ENCODE measurements around the gene DSN1. TPM values are rescaled to one million over a fixed set of nuclear protein-coding genes. Genes with fewer than 3 reads are reported as not detected.

Gene DSN1
- total RNA-seq, 1 experiment from 2014 or later, result 27.2 TPM

DNA sequence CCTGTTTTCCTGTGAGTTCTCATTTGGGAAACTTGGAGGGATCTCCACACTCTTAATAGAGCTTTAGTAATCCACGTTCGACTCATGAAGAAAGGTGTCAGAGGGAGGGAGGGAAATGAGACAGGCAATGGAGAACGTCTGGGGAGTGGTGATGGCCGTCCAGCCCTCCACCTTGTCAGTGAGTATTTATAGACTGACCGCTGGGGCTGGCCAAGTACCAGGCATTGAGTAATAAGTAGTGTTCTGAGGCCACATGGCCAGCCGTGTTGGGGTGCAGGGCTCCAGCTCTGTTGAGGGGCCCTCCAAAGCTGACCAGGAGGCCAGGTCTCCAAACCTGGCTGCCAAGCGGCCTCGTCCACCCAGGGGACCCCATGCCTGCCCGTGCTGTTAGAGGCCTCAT is 11.3 kb upstream of the DSN1 start:
- ATAC-seq (no peak), DNase-seq (ENCODE audit: low read depth, low spot score) (no peak)
- intact Hi-C loops (cut with micrococcal nuclease; ENCODE audit: unreplicated experiment), result no loop called here
- H3K27ac ChIP-seq (ENCODE audit: low read length), result no peak overlapping the region
- in situ Hi-C loops (cut with HindIII; ENCODE audit: low pct_unique_long_range_greater_than_20kb, low sequenced_read_pairs), result no loop called here
- BruUV-seq (replicated peaks), result no TSS peak
- no peak overlapping the region for H3K4me3 ChIP-seq (ENCODE audit: low read depth in 2 of 2, low read length in 2 of 2)
- ChIA-PET POLR2A (no interaction called here), CTCF (no interaction called here)
- no peaks in the 10 kb centered on the region for H3K27me3 ChIP-seq (ENCODE audit: control insufficient read depth, insufficient read depth, low read length)
- 0 out of 2 replicates have a peak, but pooled peaks cover 2% of the 10 kb centered on the region for H3K36me3 ChIP-seq (ENCODE audit: control insufficient read depth, insufficient read depth, low read length)
- no peaks in the 10 kb centered on the region for H3K4me1 ChIP-seq (ENCODE audit: control insufficient read depth, insufficient read depth, low read length)
- H3K9me3 ChIP-seq (ENCODE audit: control insufficient read depth, insufficient read depth, low read depth, low read length), result no peaks in the 10 kb centered on the region
- TF ChIP-seq SIN3A (IDR thresholded peaks at IDR 0.05; ENCODE audit: borderline replicate concordance, insufficient read depth, low read depth, low read length) (no peak), TCF7L2 (IDR thresholded peaks at IDR 0.05; ENCODE audit: low read depth, low read length) (no peak), POLR2AphosphoS5 (IDR thresholded peaks at IDR 0.05; ENCODE audit: low read depth, low read length) (no peak)
- TF ChIP-seq, protein P1, sequence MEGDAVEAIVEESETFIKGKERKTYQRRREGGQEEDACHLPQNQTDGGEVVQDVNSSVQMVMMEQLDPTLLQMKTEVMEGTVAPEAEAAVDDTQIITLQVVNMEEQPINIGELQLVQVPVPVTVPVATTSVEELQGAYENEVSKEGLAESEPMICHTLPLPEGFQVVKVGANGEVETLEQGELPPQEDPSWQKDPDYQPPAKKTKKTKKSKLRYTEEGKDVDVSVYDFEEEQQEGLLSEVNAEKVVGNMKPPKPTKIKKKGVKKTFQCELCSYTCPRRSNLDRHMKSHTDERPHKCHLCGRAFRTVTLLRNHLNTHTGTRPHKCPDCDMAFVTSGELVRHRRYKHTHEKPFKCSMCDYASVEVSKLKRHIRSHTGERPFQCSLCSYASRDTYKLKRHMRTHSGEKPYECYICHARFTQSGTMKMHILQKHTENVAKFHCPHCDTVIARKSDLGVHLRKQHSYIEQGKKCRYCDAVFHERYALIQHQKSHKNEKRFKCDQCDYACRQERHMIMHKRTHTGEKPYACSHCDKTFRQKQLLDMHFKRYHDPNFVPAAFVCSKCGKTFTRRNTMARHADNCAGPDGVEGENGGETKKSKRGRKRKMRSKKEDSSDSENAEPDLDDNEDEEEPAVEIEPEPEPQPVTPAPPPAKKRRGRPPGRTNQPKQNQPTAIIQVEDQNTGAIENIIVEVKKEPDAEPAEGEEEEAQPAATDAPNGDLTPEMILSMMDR (IDR thresholded peaks at IDR 0.05), result no peak
- TF ChIP-seq, protein P2, sequence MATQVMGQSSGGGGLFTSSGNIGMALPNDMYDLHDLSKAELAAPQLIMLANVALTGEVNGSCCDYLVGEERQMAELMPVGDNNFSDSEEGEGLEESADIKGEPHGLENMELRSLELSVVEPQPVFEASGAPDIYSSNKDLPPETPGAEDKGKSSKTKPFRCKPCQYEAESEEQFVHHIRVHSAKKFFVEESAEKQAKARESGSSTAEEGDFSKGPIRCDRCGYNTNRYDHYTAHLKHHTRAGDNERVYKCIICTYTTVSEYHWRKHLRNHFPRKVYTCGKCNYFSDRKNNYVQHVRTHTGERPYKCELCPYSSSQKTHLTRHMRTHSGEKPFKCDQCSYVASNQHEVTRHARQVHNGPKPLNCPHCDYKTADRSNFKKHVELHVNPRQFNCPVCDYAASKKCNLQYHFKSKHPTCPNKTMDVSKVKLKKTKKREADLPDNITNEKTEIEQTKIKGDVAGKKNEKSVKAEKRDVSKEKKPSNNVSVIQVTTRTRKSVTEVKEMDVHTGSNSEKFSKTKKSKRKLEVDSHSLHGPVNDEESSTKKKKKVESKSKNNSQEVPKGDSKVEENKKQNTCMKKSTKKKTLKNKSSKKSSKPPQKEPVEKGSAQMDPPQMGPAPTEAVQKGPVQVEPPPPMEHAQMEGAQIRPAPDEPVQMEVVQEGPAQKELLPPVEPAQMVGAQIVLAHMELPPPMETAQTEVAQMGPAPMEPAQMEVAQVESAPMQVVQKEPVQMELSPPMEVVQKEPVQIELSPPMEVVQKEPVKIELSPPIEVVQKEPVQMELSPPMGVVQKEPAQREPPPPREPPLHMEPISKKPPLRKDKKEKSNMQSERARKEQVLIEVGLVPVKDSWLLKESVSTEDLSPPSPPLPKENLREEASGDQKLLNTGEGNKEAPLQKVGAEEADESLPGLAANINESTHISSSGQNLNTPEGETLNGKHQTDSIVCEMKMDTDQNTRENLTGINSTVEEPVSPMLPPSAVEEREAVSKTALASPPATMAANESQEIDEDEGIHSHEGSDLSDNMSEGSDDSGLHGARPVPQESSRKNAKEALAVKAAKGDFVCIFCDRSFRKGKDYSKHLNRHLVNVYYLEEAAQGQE (IDR thresholded peaks at IDR 0.05; ENCODE audit: insufficient read depth in 1 of 2, low read depth in 2 of 2, low read length in 1 of 2), result no peak

DNA sequence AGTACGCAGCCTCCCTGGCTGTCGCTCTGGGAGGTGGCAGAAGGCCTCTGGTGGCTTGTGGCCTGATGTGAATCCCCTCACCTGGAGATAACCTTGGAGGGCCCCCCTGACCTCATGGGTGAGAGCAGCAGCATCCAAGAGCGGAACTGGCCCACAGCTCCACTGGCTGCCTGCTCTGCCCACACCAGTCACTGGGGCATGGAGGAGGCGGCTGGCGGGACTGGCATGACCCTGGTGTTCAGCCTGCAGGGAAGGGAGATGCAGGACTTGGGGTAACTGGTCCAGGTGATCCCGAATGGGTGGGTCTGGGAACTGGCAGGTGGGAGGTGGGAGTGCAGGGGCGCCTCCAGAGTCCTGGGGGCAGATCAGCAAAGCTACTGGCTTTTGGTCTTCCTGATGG is 10.6 kb upstream of the DSN1 start:
- Histone ChIP-seq H3K27me3 (ENCODE audit: control insufficient read depth, insufficient read depth, low read length) (no peaks in the 10 kb centered on the region), H3K4me3 (ENCODE audit: low read depth in 2 of 2, low read length in 2 of 2) (no peak overlapping the region), H3K36me3 (ENCODE audit: control insufficient read depth, insufficient read depth, low read length) (0 out of 2 replicates have a peak, but pooled peaks cover 2% of the 10 kb centered on the region), H3K9me3 (ENCODE audit: control insufficient read depth, insufficient read depth, low read depth, low read length) (no peaks in the 10 kb centered on the region), H3K27ac (ENCODE audit: low read length) (no peak overlapping the region), H3K4me1 (ENCODE audit: control insufficient read depth, insufficient read depth, low read length) (no peaks in the 10 kb centered on the region)
- no TSS peak for BruUV-seq (replicated peaks)
- in situ Hi-C loops (cut with HindIII; ENCODE audit: low pct_unique_long_range_greater_than_20kb, low sequenced_read_pairs), result no loop called here
- ATAC-seq, result no peak
- intact Hi-C loops (cut with micrococcal nuclease; ENCODE audit: unreplicated experiment), result no loop called here
- POLR2A ChIA-PET, result no interaction called here
- no peak for DNase-seq (ENCODE audit: low read depth, low spot score)
- CTCF ChIA-PET, result no interaction called here
- no peak for TF ChIP-seq TCF7L2 (IDR thresholded peaks at IDR 0.05; ENCODE audit: low read depth, low read length)
- TF ChIP-seq, protein P1 (IDR thresholded peaks at IDR 0.05), result no peak

DNA sequence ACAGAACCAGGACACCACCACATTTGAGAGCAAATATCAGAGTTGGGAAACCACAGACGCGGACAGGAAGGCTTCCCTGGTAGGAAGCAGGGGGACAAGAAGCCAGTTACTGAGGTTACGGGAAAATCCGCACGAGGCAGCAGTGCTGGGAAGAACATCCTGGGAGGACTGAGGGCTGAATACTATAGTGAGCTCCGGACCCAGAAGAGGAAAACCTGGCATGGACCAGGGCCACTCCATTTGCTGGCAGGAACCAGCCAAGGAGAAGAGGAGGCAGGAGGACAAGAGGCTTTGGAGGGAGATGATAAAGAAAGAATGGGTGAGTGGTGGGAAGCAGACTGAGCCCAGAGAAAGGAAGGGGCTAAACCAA is 6.1 kb upstream of the DSN1 start:
- ATAC-seq, result no peak
- in situ Hi-C loops (cut with HindIII; ENCODE audit: low pct_unique_long_range_greater_than_20kb, low sequenced_read_pairs), result no loop called here

More for the DNA sequence above, 6.1 kb upstream of the DSN1 start:
- intact Hi-C loops (cut with micrococcal nuclease; ENCODE audit: unreplicated experiment), result no loop called here
- Histone ChIP-seq H3K27me3 (ENCODE audit: control insufficient read depth, insufficient read depth, low read length) (no peaks in the 10 kb centered on the region), H3K27ac (ENCODE audit: low read length) (no peak overlapping the region), H3K4me3 (ENCODE audit: low read depth in 2 of 2, low read length in 2 of 2) (no peak overlapping the region), H3K36me3 (ENCODE audit: control insufficient read depth, insufficient read depth, low read length) (no peaks in the 10 kb centered on the region), H3K4me1 (ENCODE audit: control insufficient read depth, insufficient read depth, low read length) (peaks cover 2% of the 10 kb centered on the region; the same call in 1 of the 2 replicates), H3K9me3 (ENCODE audit: control insufficient read depth, insufficient read depth, low read depth, low read length) (no peaks in the 10 kb centered on the region)
- DNase-seq (ENCODE audit: low read depth, low spot score), result no peak
- CTCF ChIA-PET, result no interaction called here
- no peak for TF ChIP-seq SIN3A (IDR thresholded peaks at IDR 0.05; ENCODE audit: borderline replicate concordance, insufficient read depth, low read depth, low read length)
- no peak for TF ChIP-seq POLR2AphosphoS5 (IDR thresholded peaks at IDR 0.05; ENCODE audit: low read depth, low read length)
- TF ChIP-seq, protein P2 (IDR thresholded peaks at IDR 0.05; ENCODE audit: insufficient read depth in 1 of 2, low read depth in 2 of 2, low read length in 1 of 2), result no peak
- TF ChIP-seq, protein P1 (IDR thresholded peaks at IDR 0.05), result no peak
- TF ChIP-seq TCF7L2 (IDR thresholded peaks at IDR 0.05; ENCODE audit: low read depth, low read length), result no peak
- POLR2A ChIA-PET, result no interaction called here
- no TSS peak for BruUV-seq (replicated peaks)

All from Panc1 (cell line).